GM23338 (cell line): ENCODE results near the gene GPR89B. TPM values are rescaled to one million over a fixed set of nuclear protein-coding genes. Genes with fewer than 3 reads are reported as not detected.

Source experiments
- ATAC-seq: fragments of 200-7000 bp; cut with Tn5 transposase; 3 replicates; pipeline ENCODE4 v1.9.1; 2020
- DNase-seq: peaks from one replicate; pipeline ENCODE4 v3.0.0-alpha.2; 2015; ENCODE audit warnings: low spot score
- H2AFZ ChIP-seq: fragments of 200-600 bp; sonication (generic); 2 replicates; pipeline ENCODE4 v1.8.0; 2016; ENCODE audit warnings: antibody characterized with exemption, mild to moderate bottlenecking, moderate library complexity
- H3F3A ChIP-seq: fragments of 200-600 bp; sonication (generic); replicated peaks from 2 replicates; pipeline ENCODE4 v1.8.0; 2017; ENCODE audit warnings: antibody characterized with exemption, mixed run types, low read depth
- H3K27ac ChIP-seq: fragments of 200-600 bp; sonication (generic); 2 replicates; pipeline ENCODE4 v1.6.1; 2016; ENCODE audit warnings: low read depth
- H3K27me3 ChIP-seq: fragments of 200-600 bp; sonication (generic); 2 replicates; pipeline ENCODE4 v1.8.0; 2016; ENCODE audit warnings: mild to moderate bottlenecking, mixed run types, moderate library complexity; ENCODE audit not compliant: insufficient read depth
- H3K36me3 ChIP-seq: fragments of 200-600 bp; sonication (generic); 2 replicates; pipeline ENCODE4 v1.8.0; 2016; ENCODE audit warnings: mild to moderate bottlenecking; ENCODE audit not compliant: insufficient read depth
- H3K4me1 ChIP-seq: fragments of 200-600 bp; sonication (generic); 2 replicates; pipeline ENCODE4 v1.8.0; 2016; ENCODE audit warnings: mild to moderate bottlenecking, moderate library complexity; ENCODE audit not compliant: insufficient read depth
- H3K4me2 ChIP-seq: fragments of 200-600 bp; sonication (generic); 2 replicates; pipeline ENCODE4 v1.7.1; 2017; ENCODE audit warnings: mixed run types
- H3K4me3 ChIP-seq: fragments of 200-600 bp; sonication (generic); 2 replicates; pipeline ENCODE4 v1.6.1; 2016; ENCODE audit warnings: mixed run types
- H3K79me2 ChIP-seq: fragments of 200-600 bp; sonication (generic); replicated peaks from 2 replicates; pipeline ENCODE4 v1.8.0; 2017; ENCODE audit warnings: mild to moderate bottlenecking; ENCODE audit not compliant: insufficient read depth
- H3K9me2 ChIP-seq: fragments of 200-600 bp; sonication (generic); 2 replicates; pipeline ENCODE4 v1.8.0; 2017; ENCODE audit not compliant: insufficient read depth
- H4K20me1 ChIP-seq: fragments of 200-600 bp; sonication (generic); replicated peaks from 2 replicates; pipeline ENCODE4 v1.8.0; 2017; ENCODE audit warnings: mild to moderate bottlenecking; ENCODE audit not compliant: insufficient read depth
- H3K27ac Mint-ChIP-seq: 2 replicates; pipeline ENCODE4 v1.8.0; 2020; ENCODE audit warnings: inconsistent platforms, mild to moderate bottlenecking, moderate library complexity, mixed read lengths
- H3K27me3 Mint-ChIP-seq: 3 replicates; pipeline ENCODE4 v1.8.0; 2022; ENCODE audit warnings: low read depth, mild to moderate bottlenecking, moderate library complexity, mixed read lengths, inconsistent platforms; ENCODE audit not compliant: insufficient read depth, poor library complexity
- H3K36me3 Mint-ChIP-seq: 3 replicates; pipeline ENCODE4 v1.8.0; 2021; ENCODE audit warnings: low read depth, mild to moderate bottlenecking, inconsistent platforms, moderate library complexity, mixed read lengths
- H3K4me1 Mint-ChIP-seq: 3 replicates; pipeline ENCODE4 v1.8.0; 2020; ENCODE audit warnings: mild to moderate bottlenecking, inconsistent platforms, mixed read lengths
- H3K4me3 Mint-ChIP-seq: 3 replicates; pipeline ENCODE4 v1.8.0; 2021; ENCODE audit warnings: moderate library complexity, mild to moderate bottlenecking, inconsistent platforms, mixed read lengths
- H3K9me3 Mint-ChIP-seq: 3 replicates; pipeline ENCODE4 v1.8.0; 2020; ENCODE audit warnings: moderate library complexity, mild to moderate bottlenecking, inconsistent platforms, mixed read lengths
- EZH2 ChIP-seq: fragments of 200-600 bp; sonication (generic); IDR thresholded peaks from one replicate; pipeline ENCODE4 v1.8.0; 2017; ENCODE audit warnings: antibody characterized with exemption, mild to moderate bottlenecking, low read depth; ENCODE audit not compliant: unreplicated experiment
- polyA plus RNA-seq: library from polyadenylated mRNA; unstranded; fragments of >200 nt; fragmentation: Nextera tagmentation; extraction: Ambion mirVana; gene quantifications from 2 replicates; pipeline ENCODE4 v1.2.1, GENCODE V29; 2016
- total RNA-seq: library from RNA; depleted of rRNA; stranded (reverse); fragments of >200 nt; shearing (Covaris generic); gene quantifications from 2 replicates; pipeline ENCODE4 v1.2.3, GENCODE V29; 2014
- TF ChIP-seq, protein P1 (sequence below): fragments of 250-450 bp; sonication (Bioruptor Pico); IDR thresholded peaks from 2 replicates; pipeline ENCODE4 v1.5.0; 2020; ENCODE audit warnings: mild to moderate bottlenecking, moderate library complexity
- TF ChIP-seq, protein P2 (sequence below): IDR thresholded peaks from one replicate; pipeline ENCODE4 v1.6.1; 2018; ENCODE audit warnings: antibody characterized with exemption; ENCODE audit not compliant: unreplicated experiment

GPR89B gene
- total and polyA plus RNA-seq, 2 experiments from 2014 or later: 25.7 to 27.7 TPM

- TF ChIP-seq, protein P1, sequence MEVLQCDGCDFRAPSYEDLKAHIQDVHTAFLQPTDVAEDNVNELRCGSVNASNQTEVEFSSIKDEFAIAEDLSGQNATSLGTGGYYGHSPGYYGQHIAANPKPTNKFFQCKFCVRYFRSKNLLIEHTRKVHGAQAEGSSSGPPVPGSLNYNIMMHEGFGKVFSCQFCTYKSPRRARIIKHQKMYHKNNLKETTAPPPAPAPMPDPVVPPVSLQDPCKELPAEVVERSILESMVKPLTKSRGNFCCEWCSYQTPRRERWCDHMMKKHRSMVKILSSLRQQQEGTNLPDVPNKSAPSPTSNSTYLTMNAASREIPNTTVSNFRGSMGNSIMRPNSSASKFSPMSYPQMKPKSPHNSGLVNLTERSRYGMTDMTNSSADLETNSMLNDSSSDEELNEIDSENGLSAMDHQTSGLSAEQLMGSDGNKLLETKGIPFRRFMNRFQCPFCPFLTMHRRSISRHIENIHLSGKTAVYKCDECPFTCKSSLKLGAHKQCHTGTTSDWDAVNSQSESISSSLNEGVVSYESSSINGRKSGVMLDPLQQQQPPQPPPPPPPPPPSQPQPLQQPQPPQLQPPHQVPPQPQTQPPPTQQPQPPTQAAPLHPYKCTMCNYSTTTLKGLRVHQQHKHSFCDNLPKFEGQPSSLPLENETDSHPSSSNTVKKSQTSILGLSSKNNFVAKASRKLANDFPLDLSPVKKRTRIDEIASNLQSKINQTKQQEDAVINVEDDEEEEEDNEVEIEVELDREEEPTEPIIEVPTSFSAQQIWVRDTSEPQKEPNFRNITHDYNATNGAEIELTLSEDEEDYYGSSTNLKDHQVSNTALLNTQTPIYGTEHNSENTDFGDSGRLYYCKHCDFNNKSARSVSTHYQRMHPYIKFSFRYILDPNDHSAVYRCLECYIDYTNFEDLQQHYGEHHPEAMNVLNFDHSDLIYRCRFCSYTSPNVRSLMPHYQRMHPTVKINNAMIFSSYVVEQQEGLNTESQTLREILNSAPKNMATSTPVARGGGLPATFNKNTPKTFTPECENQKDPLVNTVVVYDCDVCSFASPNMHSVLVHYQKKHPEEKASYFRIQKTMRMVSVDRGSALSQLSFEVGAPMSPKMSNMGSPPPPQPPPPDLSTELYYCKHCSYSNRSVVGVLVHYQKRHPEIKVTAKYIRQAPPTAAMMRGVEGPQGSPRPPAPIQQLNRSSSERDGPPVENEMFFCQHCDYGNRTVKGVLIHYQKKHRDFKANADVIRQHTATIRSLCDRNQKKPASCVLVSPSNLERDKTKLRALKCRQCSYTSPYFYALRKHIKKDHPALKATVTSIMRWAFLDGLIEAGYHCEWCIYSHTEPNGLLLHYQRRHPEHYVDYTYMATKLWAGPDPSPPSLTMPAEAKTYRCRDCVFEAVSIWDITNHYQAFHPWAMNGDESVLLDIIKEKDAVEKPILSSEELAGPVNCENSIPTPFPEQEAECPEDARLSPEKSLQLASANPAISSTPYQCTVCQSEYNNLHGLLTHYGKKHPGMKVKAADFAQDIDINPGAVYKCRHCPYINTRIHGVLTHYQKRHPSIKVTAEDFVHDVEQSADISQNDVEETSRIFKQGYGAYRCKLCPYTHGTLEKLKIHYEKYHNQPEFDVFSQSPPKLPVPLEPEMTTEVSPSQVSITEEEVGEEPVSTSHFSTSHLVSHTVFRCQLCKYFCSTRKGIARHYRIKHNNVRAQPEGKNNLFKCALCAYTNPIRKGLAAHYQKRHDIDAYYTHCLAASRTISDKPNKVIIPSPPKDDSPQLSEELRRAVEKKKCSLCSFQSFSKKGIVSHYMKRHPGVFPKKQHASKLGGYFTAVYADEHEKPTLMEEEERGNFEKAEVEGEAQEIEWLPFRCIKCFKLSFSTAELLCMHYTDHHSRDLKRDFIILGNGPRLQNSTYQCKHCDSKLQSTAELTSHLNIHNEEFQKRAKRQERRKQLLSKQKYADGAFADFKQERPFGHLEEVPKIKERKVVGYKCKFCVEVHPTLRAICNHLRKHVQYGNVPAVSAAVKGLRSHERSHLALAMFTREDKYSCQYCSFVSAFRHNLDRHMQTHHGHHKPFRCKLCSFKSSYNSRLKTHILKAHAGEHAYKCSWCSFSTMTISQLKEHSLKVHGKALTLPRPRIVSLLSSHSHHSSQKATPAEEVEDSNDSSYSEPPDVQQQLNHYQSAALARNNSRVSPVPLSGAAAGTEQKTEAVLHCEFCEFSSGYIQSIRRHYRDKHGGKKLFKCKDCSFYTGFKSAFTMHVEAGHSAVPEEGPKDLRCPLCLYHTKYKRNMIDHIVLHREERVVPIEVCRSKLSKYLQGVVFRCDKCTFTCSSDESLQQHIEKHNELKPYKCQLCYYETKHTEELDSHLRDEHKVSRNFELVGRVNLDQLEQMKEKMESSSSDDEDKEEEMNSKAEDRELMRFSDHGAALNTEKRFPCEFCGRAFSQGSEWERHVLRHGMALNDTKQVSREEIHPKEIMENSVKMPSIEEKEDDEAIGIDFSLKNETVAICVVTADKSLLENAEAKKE (CRISPR knock-in tag): no peak
- TF ChIP-seq, protein P2, sequence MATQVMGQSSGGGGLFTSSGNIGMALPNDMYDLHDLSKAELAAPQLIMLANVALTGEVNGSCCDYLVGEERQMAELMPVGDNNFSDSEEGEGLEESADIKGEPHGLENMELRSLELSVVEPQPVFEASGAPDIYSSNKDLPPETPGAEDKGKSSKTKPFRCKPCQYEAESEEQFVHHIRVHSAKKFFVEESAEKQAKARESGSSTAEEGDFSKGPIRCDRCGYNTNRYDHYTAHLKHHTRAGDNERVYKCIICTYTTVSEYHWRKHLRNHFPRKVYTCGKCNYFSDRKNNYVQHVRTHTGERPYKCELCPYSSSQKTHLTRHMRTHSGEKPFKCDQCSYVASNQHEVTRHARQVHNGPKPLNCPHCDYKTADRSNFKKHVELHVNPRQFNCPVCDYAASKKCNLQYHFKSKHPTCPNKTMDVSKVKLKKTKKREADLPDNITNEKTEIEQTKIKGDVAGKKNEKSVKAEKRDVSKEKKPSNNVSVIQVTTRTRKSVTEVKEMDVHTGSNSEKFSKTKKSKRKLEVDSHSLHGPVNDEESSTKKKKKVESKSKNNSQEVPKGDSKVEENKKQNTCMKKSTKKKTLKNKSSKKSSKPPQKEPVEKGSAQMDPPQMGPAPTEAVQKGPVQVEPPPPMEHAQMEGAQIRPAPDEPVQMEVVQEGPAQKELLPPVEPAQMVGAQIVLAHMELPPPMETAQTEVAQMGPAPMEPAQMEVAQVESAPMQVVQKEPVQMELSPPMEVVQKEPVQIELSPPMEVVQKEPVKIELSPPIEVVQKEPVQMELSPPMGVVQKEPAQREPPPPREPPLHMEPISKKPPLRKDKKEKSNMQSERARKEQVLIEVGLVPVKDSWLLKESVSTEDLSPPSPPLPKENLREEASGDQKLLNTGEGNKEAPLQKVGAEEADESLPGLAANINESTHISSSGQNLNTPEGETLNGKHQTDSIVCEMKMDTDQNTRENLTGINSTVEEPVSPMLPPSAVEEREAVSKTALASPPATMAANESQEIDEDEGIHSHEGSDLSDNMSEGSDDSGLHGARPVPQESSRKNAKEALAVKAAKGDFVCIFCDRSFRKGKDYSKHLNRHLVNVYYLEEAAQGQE: no peak
Measured at GRCh38 chr1:147919896-147920295, 8.3 kb upstream of the GPR89B start (continued).

DNA sequence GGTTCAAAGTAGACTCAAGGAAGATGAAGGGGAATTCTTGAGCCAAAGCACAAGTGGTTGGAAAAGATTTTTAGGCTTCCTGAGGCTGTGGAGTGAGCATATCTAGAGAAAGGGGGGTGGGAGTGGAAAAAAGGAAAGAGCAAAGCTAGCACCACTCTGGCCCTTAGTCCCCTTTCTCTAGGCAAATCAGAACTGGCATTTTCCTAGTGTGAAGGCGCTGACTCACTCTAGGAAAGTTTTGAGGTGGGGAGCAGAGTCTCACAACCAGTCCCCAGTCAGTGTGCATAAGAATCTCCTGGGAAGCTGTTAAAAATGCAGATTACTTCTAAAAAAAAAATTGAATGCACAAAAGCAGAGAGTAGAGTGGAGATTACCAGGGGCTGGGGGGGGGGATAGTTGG lies 3.4 kb upstream of the GPR89B start:
- Histone ChIP-seq H3K27ac (no peak overlapping the region), H3K79me2 (peaks cover 6% of the 10 kb centered on the region), H3K4me1 (peaks cover 6% of the 10 kb centered on the region; the same call in 1 of the 2 replicates), H4K20me1 (peaks cover 2% of the 10 kb centered on the region), H3K9me2 (no peaks in the 10 kb centered on the region), H3K27me3 (no peaks in the 10 kb centered on the region), H3K4me2 (no peak overlapping the region), H2AFZ (peak overlapping the region; percentile 90), H3F3A (no peaks in the 10 kb centered on the region), H3K4me3 (no peak overlapping the region), H3K36me3 (no peaks in the 10 kb centered on the region)
- Mint-ChIP-seq H3K9me3 (no peaks in the 10 kb centered on the region), H3K4me3 (no peak overlapping the region), H3K4me1 (peaks cover 10% of the 10 kb centered on the region; the same call in 2 of the 3 replicates), H3K27me3 (peaks cover 2% of the 10 kb centered on the region), H3K36me3 (no peaks in the 10 kb centered on the region), H3K27ac (peak overlapping the region; percentile 80)
- DNase-seq: no peak
- ATAC-seq: no peak
- TF ChIP-seq EZH2: no peak
- TF ChIP-seq, protein P1 (CRISPR knock-in tag): no peak
